ENCODE data around the gene DUSP8.

DUSP8 gene

DNA sequence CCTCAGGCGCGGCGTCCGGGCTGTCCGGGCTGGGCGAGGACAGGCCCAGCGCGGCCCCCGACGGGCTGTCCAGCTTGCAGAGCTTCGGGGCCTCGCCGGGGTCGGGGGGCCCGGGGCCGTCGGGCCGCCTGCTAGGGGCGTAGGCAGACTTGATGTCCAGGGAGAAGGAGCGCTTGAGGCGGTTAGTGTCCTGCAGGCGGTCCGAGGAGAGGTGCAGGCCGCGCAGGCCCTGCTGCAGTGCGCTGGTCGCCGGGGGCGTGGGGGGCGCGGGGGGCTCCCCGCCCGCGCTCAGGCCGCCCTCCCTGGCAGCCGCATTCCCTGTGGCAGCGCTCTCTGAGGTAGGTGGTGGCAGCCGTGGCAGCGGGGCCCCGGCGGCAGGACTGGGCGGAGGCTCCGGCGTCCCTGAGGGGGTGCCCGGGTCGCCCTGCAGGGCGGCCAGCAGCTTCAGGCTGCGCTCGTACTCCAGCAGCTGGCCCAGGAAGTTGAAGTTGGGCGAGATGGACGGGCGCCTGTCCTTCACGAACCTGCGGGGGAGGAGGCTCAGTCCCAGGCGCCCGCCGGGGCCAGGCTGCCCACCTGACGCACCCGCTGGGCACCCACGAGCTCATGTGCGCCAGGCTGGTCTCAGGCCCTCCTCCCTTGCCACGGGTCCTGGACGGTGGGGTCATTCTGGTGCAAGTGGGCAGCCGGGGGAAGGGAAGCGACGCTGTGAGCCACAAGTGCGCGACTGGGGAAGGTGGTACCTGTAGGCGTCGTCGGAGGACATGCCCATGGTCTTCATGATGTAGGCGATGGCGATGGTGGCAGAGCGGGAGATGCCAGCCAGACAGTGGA is 14.8 kb downstream of the DUSP8 start:
- Histone ChIP-seq H3K9me2 (replicated peaks; ENCODE audit: insufficient read depth, low read length) (no peaks in the 10 kb centered on the region), H3F3A (ENCODE audit: insufficient read depth) (no peaks in the 10 kb centered on the region), H3K9me3 (ENCODE audit: insufficient read depth, low read length) (no peaks in the 10 kb centered on the region), H2AFZ (ENCODE audit: low read depth, low read length, severe bottlenecking) (no peak overlapping the region), H3K4me3 (ENCODE audit: insufficient read depth, low read length, poor library complexity, severe bottlenecking) (no peak overlapping the region), H3K27ac (ENCODE audit: low read depth, low read length) (no peak overlapping the region), H3K79me2 (ENCODE audit: insufficient read depth, low read length) (no peaks in the 10 kb centered on the region), H4K20me1 (ENCODE audit: low read depth, low read length) (no peaks in the 10 kb centered on the region), H3K9ac (ENCODE audit: low read length) (no peak overlapping the region), H3K36me3 (ENCODE audit: low read length) (no peaks in the 10 kb centered on the region), H3K4me2 (ENCODE audit: low read depth, low read length, poor library complexity, severe bottlenecking) (no peak overlapping the region), H3K27me3 (ENCODE audit: low read length) (no peaks in the 10 kb centered on the region; the same call in 1 of the 2 replicates)
- TF ChIP-seq EZH2phosphoT487 (conservative IDR thresholded peaks at IDR 0.05; ENCODE audit: low read length), result no peak
- TF ChIP-seq, protein P1, sequence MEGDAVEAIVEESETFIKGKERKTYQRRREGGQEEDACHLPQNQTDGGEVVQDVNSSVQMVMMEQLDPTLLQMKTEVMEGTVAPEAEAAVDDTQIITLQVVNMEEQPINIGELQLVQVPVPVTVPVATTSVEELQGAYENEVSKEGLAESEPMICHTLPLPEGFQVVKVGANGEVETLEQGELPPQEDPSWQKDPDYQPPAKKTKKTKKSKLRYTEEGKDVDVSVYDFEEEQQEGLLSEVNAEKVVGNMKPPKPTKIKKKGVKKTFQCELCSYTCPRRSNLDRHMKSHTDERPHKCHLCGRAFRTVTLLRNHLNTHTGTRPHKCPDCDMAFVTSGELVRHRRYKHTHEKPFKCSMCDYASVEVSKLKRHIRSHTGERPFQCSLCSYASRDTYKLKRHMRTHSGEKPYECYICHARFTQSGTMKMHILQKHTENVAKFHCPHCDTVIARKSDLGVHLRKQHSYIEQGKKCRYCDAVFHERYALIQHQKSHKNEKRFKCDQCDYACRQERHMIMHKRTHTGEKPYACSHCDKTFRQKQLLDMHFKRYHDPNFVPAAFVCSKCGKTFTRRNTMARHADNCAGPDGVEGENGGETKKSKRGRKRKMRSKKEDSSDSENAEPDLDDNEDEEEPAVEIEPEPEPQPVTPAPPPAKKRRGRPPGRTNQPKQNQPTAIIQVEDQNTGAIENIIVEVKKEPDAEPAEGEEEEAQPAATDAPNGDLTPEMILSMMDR (IDR thresholded peaks at IDR 0.05; ENCODE audit: insufficient read depth, low read length, poor library complexity, severe bottlenecking), result no peak

DNA sequence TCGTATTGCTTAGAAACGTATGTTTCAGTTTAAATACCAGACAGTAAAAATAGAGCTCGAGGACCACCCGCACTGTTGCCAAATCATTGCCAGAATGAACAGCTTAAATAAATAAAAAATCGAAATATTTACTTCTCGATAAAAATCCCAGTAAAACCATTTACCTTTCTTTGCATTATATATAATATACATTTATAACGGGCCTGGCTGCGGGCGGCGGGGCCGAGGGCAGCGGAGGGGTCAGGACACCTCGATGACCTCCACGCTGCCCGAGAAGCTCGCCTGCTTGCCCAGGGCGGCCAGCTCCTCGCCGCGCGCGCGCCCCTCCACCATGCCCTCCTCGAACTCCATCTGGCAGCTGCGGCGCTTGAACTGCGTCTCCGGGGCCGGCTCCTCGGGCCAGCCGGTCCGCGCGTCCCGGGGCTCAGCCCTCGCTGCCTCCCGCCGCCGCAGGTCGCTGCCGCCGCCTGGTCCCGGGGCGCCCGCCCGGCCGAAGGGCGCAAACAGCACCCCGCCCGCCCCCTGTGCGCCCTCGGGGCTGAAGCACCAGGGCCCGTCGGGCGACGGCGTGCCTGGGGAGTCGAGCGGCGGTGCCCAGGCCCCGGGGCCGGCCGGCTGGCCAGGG is 15.7 kb downstream of the DUSP8 start:
- Histone ChIP-seq H3K9me2 (replicated peaks; ENCODE audit: insufficient read depth, low read length) (no peaks in the 10 kb centered on the region), H3K27ac (ENCODE audit: low read depth, low read length) (no peak overlapping the region), H4K20me1 (ENCODE audit: low read depth, low read length) (no peaks in the 10 kb centered on the region), H3K9me3 (ENCODE audit: insufficient read depth, low read length) (no peaks in the 10 kb centered on the region), H3K4me2 (ENCODE audit: low read depth, low read length, poor library complexity, severe bottlenecking) (no peak overlapping the region), H3F3A (ENCODE audit: insufficient read depth) (no peaks in the 10 kb centered on the region), H3K79me2 (ENCODE audit: insufficient read depth, low read length) (no peaks in the 10 kb centered on the region), H3K27me3 (ENCODE audit: low read length) (no peaks in the 10 kb centered on the region; the same call in 1 of the 2 replicates), H3K4me3 (ENCODE audit: insufficient read depth, low read length, poor library complexity, severe bottlenecking) (no peak overlapping the region), H3K9ac (ENCODE audit: low read length) (no peak overlapping the region), H3K36me3 (ENCODE audit: low read length) (no peaks in the 10 kb centered on the region), H2AFZ (ENCODE audit: low read depth, low read length, severe bottlenecking) (no peak overlapping the region)
- no peak for TF ChIP-seq EZH2phosphoT487 (conservative IDR thresholded peaks at IDR 0.05; ENCODE audit: low read length)

DNA sequence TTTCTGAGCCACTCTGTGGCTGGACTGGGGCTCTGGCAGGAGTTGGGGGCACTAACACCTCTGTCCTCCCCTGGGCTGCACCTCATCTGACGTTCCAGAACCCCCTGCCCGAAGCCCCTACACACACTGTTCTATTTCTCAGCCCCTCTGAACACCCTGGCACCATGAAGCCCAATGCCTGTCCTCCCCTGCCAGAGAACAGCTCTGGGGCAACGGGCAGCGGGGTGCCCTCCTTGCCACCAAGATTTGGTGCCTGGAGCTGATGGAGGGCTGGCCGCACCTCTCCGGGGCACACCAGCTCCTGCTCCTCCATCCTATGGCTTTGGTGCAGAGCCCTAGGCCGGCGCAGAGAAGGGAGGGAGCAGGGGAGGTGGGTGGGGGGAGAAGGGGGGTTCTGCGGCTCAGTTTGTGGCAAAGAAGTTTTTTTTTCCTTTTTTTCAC is 16.3 kb downstream of the DUSP8 start:
- Histone ChIP-seq H3K79me2 (ENCODE audit: insufficient read depth, low read length) (no peaks in the 10 kb centered on the region), H3K9ac (ENCODE audit: low read length) (no peak overlapping the region), H3K27ac (ENCODE audit: low read depth, low read length) (no peak overlapping the region), H3K4me2 (ENCODE audit: low read depth, low read length, poor library complexity, severe bottlenecking) (no peak overlapping the region), H3K9me3 (ENCODE audit: insufficient read depth, low read length) (no peaks in the 10 kb centered on the region), H3K27me3 (ENCODE audit: low read length) (no peaks in the 10 kb centered on the region; the same call in 1 of the 2 replicates), H3K9me2 (replicated peaks; ENCODE audit: insufficient read depth, low read length) (no peaks in the 10 kb centered on the region), H3K4me3 (ENCODE audit: insufficient read depth, low read length, poor library complexity, severe bottlenecking) (no peak overlapping the region), H3K36me3 (ENCODE audit: low read length) (no peaks in the 10 kb centered on the region), H2AFZ (ENCODE audit: low read depth, low read length, severe bottlenecking) (no peak overlapping the region), H3F3A (ENCODE audit: insufficient read depth) (no peaks in the 10 kb centered on the region), H4K20me1 (ENCODE audit: low read depth, low read length) (no peaks in the 10 kb centered on the region)
- TF ChIP-seq EZH2phosphoT487 (conservative IDR thresholded peaks at IDR 0.05; ENCODE audit: low read length), result no peak
- TF ChIP-seq, protein P1 (IDR thresholded peaks at IDR 0.05; ENCODE audit: insufficient read depth, low read length, poor library complexity, severe bottlenecking), result no peak

All from SU-DHL-6 (cell line).